ENCODE data around the gene MYH7B. TPM values are rescaled to one million over a fixed set of nuclear protein-coding genes. Genes with fewer than 3 reads are reported as not detected.

MYH7B gene
- total RNA-seq, 3 donors from 2014 or later (not counting 1 experiment from before 2014, with no cell fraction given), result 0.18 to 1.0 (median 0.21) TPM

DNA sequence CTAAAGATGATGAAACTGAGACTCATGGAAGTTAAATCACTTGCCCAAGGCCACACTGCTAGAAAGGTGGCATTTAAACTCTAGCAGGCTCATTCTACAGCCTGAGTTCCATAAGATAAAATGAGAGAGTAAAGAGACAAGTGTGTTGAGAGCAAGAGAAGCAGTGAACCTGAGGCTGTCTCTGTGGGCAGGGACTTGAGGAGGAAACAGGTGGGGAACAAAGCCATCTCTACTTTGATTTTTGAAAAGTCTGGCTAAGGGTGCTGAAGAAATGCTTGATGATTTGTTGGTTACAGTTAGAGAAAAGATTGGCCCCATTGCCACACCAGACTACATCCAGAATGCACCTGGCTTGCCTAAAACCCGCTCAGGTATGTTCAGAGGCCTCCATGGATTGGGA, 29.1 kb upstream of the MYH7B start:
- TF ChIP-seq CTCF (IDR thresholded peaks at IDR 0.05), result no peak
- peaks cover 18% of the 10 kb centered on the region for H3K36me3 ChIP-seq (ENCODE audit: control insufficient read depth, insufficient read depth, low read length)
- no peaks in the 10 kb centered on the region for H3K9me3 ChIP-seq (ENCODE audit: control insufficient read depth, insufficient read depth, low read length)
- Mint-ChIP-seq H3K36me3 (peaks cover 12% of the 10 kb centered on the region), H3K4me1 (peaks cover 0 to 10% of the 10 kb centered on the region in 2 donors), H3K27ac (peak overlapping the region in 1 of 2 donors; percentile 1), H3K9me3 (no peaks in the 10 kb centered on the region), H3K27me3 (ENCODE audit: low read depth in 2 of 2) (no peaks in the 10 kb centered on the region), H3K4me3 (no peak overlapping the region)
- no peak overlapping the region for H3K4me3 ChIP-seq (ENCODE audit: low read length)
- ATAC-seq (no peak), DNase-seq (no peak)
- no peaks in the 10 kb centered on the region for H3K27me3 ChIP-seq (ENCODE audit: control insufficient read depth, insufficient read depth, low read length)
- intact Hi-C loops (cut with micrococcal nuclease), result no loop called here
- no peak overlapping the region for H3K27ac ChIP-seq (ENCODE audit: low read length)
- WGBS (ENCODE audit: insufficient coverage), result 100% methylated on average over 1 of the region's 1 CpG
- no peaks in the 10 kb centered on the region for H3K4me1 ChIP-seq (ENCODE audit: control insufficient read depth, insufficient read depth, low read length)

- Mint-ChIP-seq H3K4me1 (peaks cover 0 to 10% of the 10 kb centered on the region in 2 donors), H3K27me3 (ENCODE audit: low read depth in 2 of 2) (no peaks in the 10 kb centered on the region), H3K4me3 (no peak overlapping the region), H3K27ac (no peak overlapping the region), H3K9me3 (no peaks in the 10 kb centered on the region), H3K36me3 (peaks cover 12% of the 10 kb centered on the region)
- intact Hi-C loops (cut with micrococcal nuclease), result no loop called here
- peaks cover 20% of the 10 kb centered on the region for H3K36me3 ChIP-seq (ENCODE audit: control insufficient read depth, insufficient read depth, low read length)
- no peak for DNase-seq
- H3K4me1 ChIP-seq (ENCODE audit: control insufficient read depth, insufficient read depth, low read length), result no peaks in the 10 kb centered on the region
- no peak overlapping the region for H3K27ac ChIP-seq (ENCODE audit: low read length)
- no peaks in the 10 kb centered on the region for H3K9me3 ChIP-seq (ENCODE audit: control insufficient read depth, insufficient read depth, low read length)
- H3K27me3 ChIP-seq (ENCODE audit: control insufficient read depth, insufficient read depth, low read length), result no peaks in the 10 kb centered on the region
- ATAC-seq, result no peak
- H3K4me3 ChIP-seq (ENCODE audit: low read length), result no peak overlapping the region
- no peak for TF ChIP-seq CTCF (IDR thresholded peaks at IDR 0.05)
- 95% methylated on average over 1 of the region's 1 CpG for WGBS (ENCODE audit: insufficient coverage)
Measured at GRCh38 chr20:34927736-34928135, 27.9 kb upstream of the MYH7B start.

GRCh38 chr20:34928411-34928810, 27.3 kb upstream of the MYH7B start:
- Histone ChIP-seq H3K36me3 (ENCODE audit: control insufficient read depth, insufficient read depth, low read length) (peaks cover 18% of the 10 kb centered on the region), H3K27me3 (ENCODE audit: control insufficient read depth, insufficient read depth, low read length) (no peaks in the 10 kb centered on the region), H3K9me3 (ENCODE audit: control insufficient read depth, insufficient read depth, low read length) (no peaks in the 10 kb centered on the region), H3K4me3 (ENCODE audit: low read length) (no peak overlapping the region), H3K27ac (ENCODE audit: low read length) (no peak overlapping the region), H3K4me1 (ENCODE audit: control insufficient read depth, insufficient read depth, low read length) (no peaks in the 10 kb centered on the region)
- intact Hi-C loops (cut with micrococcal nuclease), result no loop called here
- ATAC-seq (no peak), DNase-seq (no peak)
- WGBS (ENCODE audit: insufficient coverage), result 100% methylated on average over 1 of the region's 2 CpGs
- TF ChIP-seq CTCF (IDR thresholded peaks at IDR 0.05), result no peak
- H3K4me3 Mint-ChIP-seq, result no peak overlapping the region
- peaks cover 12% of the 10 kb centered on the region for H3K36me3 Mint-ChIP-seq
- peaks cover 0 to 10% of the 10 kb centered on the region in 2 donors for H3K4me1 Mint-ChIP-seq
- no peak overlapping the region for H3K27ac Mint-ChIP-seq
- H3K9me3 Mint-ChIP-seq, result no peaks in the 10 kb centered on the region
- H3K27me3 Mint-ChIP-seq (ENCODE audit: low read depth in 2 of 2), result no peaks in the 10 kb centered on the region

GRCh38 chr20:34931771-34932170, 23.9 kb upstream of the MYH7B start:
- Histone ChIP-seq H3K4me1 (ENCODE audit: control insufficient read depth, insufficient read depth, low read length) (no peaks in the 10 kb centered on the region), H3K4me3 (ENCODE audit: low read length) (no peak overlapping the region), H3K36me3 (ENCODE audit: control insufficient read depth, insufficient read depth, low read length) (peaks cover 32% of the 10 kb centered on the region), H3K9me3 (ENCODE audit: control insufficient read depth, insufficient read depth, low read length) (no peaks in the 10 kb centered on the region), H3K27me3 (ENCODE audit: control insufficient read depth, insufficient read depth, low read length) (no peaks in the 10 kb centered on the region), H3K27ac (ENCODE audit: low read length) (no peak overlapping the region)
- Mint-ChIP-seq H3K27ac (no peak overlapping the region), H3K36me3 (peaks cover 12% of the 10 kb centered on the region), H3K9me3 (no peaks in the 10 kb centered on the region), H3K4me3 (no peak overlapping the region), H3K4me1 (no peaks in the 10 kb centered on the region), H3K27me3 (ENCODE audit: low read depth in 2 of 2) (no peaks in the 10 kb centered on the region)
- TF ChIP-seq CTCF (IDR thresholded peaks at IDR 0.05), result no peak
- 94% methylated on average over 7 of the region's 7 CpGs for WGBS (ENCODE audit: insufficient coverage)
- intact Hi-C loops (cut with micrococcal nuclease), result no loop called here
- ATAC-seq, result no peak
- DNase-seq, result no peak

All from natural killer cell (primary cell).